GM23338 (cell line): ENCODE data around the gene ZNF783. TPM values are rescaled to one million over a fixed set of nuclear protein-coding genes. Genes with fewer than 3 reads are reported as not detected.

Source experiments
- ATAC-seq: fragments of 200-7000 bp; cut with Tn5 transposase; 3 replicates; pipeline ENCODE4 v1.9.1; 2020
- DNase-seq: peaks from one replicate; pipeline ENCODE4 v3.0.0-alpha.2; 2015; ENCODE audit warnings: low spot score
- H2AFZ ChIP-seq: fragments of 200-600 bp; sonication (generic); 2 replicates; pipeline ENCODE4 v1.8.0; 2016; ENCODE audit warnings: antibody characterized with exemption, mild to moderate bottlenecking, moderate library complexity
- H3F3A ChIP-seq: fragments of 200-600 bp; sonication (generic); replicated peaks from 2 replicates; pipeline ENCODE4 v1.8.0; 2017; ENCODE audit warnings: antibody characterized with exemption, mixed run types, low read depth
- H3K27ac ChIP-seq: fragments of 200-600 bp; sonication (generic); 2 replicates; pipeline ENCODE4 v1.6.1; 2016; ENCODE audit warnings: low read depth
- H3K27me3 ChIP-seq: fragments of 200-600 bp; sonication (generic); 2 replicates; pipeline ENCODE4 v1.8.0; 2016; ENCODE audit warnings: mild to moderate bottlenecking, mixed run types, moderate library complexity; ENCODE audit not compliant: insufficient read depth
- H3K36me3 ChIP-seq: fragments of 200-600 bp; sonication (generic); 2 replicates; pipeline ENCODE4 v1.8.0; 2016; ENCODE audit warnings: mild to moderate bottlenecking; ENCODE audit not compliant: insufficient read depth
- H3K4me1 ChIP-seq: fragments of 200-600 bp; sonication (generic); 2 replicates; pipeline ENCODE4 v1.8.0; 2016; ENCODE audit warnings: mild to moderate bottlenecking, moderate library complexity; ENCODE audit not compliant: insufficient read depth
- H3K4me2 ChIP-seq: fragments of 200-600 bp; sonication (generic); 2 replicates; pipeline ENCODE4 v1.7.1; 2017; ENCODE audit warnings: mixed run types
- H3K4me3 ChIP-seq: fragments of 200-600 bp; sonication (generic); 2 replicates; pipeline ENCODE4 v1.6.1; 2016; ENCODE audit warnings: mixed run types
- H3K79me2 ChIP-seq: fragments of 200-600 bp; sonication (generic); replicated peaks from 2 replicates; pipeline ENCODE4 v1.8.0; 2017; ENCODE audit warnings: mild to moderate bottlenecking; ENCODE audit not compliant: insufficient read depth
- H3K9me2 ChIP-seq: fragments of 200-600 bp; sonication (generic); 2 replicates; pipeline ENCODE4 v1.8.0; 2017; ENCODE audit not compliant: insufficient read depth
- H4K20me1 ChIP-seq: fragments of 200-600 bp; sonication (generic); replicated peaks from 2 replicates; pipeline ENCODE4 v1.8.0; 2017; ENCODE audit warnings: mild to moderate bottlenecking; ENCODE audit not compliant: insufficient read depth
- H3K27ac Mint-ChIP-seq: 2 replicates; pipeline ENCODE4 v1.8.0; 2020; ENCODE audit warnings: inconsistent platforms, mild to moderate bottlenecking, moderate library complexity, mixed read lengths
- H3K27me3 Mint-ChIP-seq: 3 replicates; pipeline ENCODE4 v1.8.0; 2022; ENCODE audit warnings: low read depth, mild to moderate bottlenecking, moderate library complexity, mixed read lengths, inconsistent platforms; ENCODE audit not compliant: insufficient read depth, poor library complexity
- H3K36me3 Mint-ChIP-seq: 3 replicates; pipeline ENCODE4 v1.8.0; 2021; ENCODE audit warnings: low read depth, mild to moderate bottlenecking, inconsistent platforms, moderate library complexity, mixed read lengths
- H3K4me1 Mint-ChIP-seq: 3 replicates; pipeline ENCODE4 v1.8.0; 2020; ENCODE audit warnings: mild to moderate bottlenecking, inconsistent platforms, mixed read lengths
- H3K4me3 Mint-ChIP-seq: 3 replicates; pipeline ENCODE4 v1.8.0; 2021; ENCODE audit warnings: moderate library complexity, mild to moderate bottlenecking, inconsistent platforms, mixed read lengths
- H3K9me3 Mint-ChIP-seq: 3 replicates; pipeline ENCODE4 v1.8.0; 2020; ENCODE audit warnings: moderate library complexity, mild to moderate bottlenecking, inconsistent platforms, mixed read lengths
- CREB1 ChIP-seq: fragments of 250-450 bp; sonication (Bioruptor Pico); IDR thresholded peaks from 2 replicates; pipeline ENCODE4 v1.5.0; 2020; ENCODE audit warnings: low read depth, mild to moderate bottlenecking, moderate library complexity
- ETS1 ChIP-seq: IDR thresholded peaks from 2 replicates; pipeline ENCODE4 v1.6.1; 2016; ENCODE audit warnings: antibody characterized with exemption
- EZH2 ChIP-seq: fragments of 200-600 bp; sonication (generic); IDR thresholded peaks from one replicate; pipeline ENCODE4 v1.8.0; 2017; ENCODE audit warnings: antibody characterized with exemption, mild to moderate bottlenecking, low read depth; ENCODE audit not compliant: unreplicated experiment
- EZH2phosphoT487 ChIP-seq: fragments of 200-600 bp; sonication (generic); IDR thresholded peaks from one replicate; pipeline ENCODE4 v1.8.1; 2018; ENCODE audit warnings: antibody characterized with exemption; ENCODE audit not compliant: unreplicated experiment
- JUNB ChIP-seq: IDR thresholded peaks from one replicate; pipeline ENCODE4 v1.6.1; 2016; ENCODE audit warnings: antibody characterized with exemption; ENCODE audit not compliant: unreplicated experiment
- NANOG ChIP-seq: IDR thresholded peaks from 2 replicates; pipeline ENCODE4 v1.6.1; 2016; ENCODE audit warnings: antibody characterized with exemption, borderline replicate concordance
- POLR2AphosphoS5 ChIP-seq: IDR thresholded peaks from 2 replicates; pipeline ENCODE4 v1.6.1; 2016; ENCODE audit warnings: antibody characterized with exemption, low read depth
- STAT1 ChIP-seq: IDR thresholded peaks from one replicate; pipeline ENCODE4 v1.6.1; 2016; ENCODE audit warnings: antibody characterized with exemption; ENCODE audit not compliant: unreplicated experiment
- ZNF114 ChIP-seq: fragments of 250-450 bp; sonication (Bioruptor Pico); IDR thresholded peaks from 2 replicates; pipeline ENCODE4 v1.5.0; 2020; ENCODE audit warnings: mild to moderate bottlenecking, moderate library complexity
- ZNF331 ChIP-seq: fragments of 250-450 bp; sonication (Bioruptor Pico); IDR thresholded peaks from 2 replicates; pipeline ENCODE4 v1.5.0; 2020; ENCODE audit warnings: low read depth, mild to moderate bottlenecking, moderate library complexity
- polyA plus RNA-seq: library from polyadenylated mRNA; unstranded; fragments of >200 nt; fragmentation: Nextera tagmentation; extraction: Ambion mirVana; gene quantifications from 2 replicates; pipeline ENCODE4 v1.2.1, GENCODE V29; 2016
- total RNA-seq: library from RNA; depleted of rRNA; stranded (reverse); fragments of >200 nt; shearing (Covaris generic); gene quantifications from 2 replicates; pipeline ENCODE4 v1.2.3, GENCODE V29; 2014
- TF ChIP-seq, protein P1 (sequence below): fragments of 250-450 bp; sonication (Bioruptor Pico); IDR thresholded peaks from 2 replicates; pipeline ENCODE4 v1.5.0; 2020; ENCODE audit warnings: mild to moderate bottlenecking, moderate library complexity
- TF ChIP-seq, protein P2 (sequence below): IDR thresholded peaks from one replicate; pipeline ENCODE4 v1.6.1; 2018; ENCODE audit warnings: antibody characterized with exemption; ENCODE audit not compliant: unreplicated experiment
- TF ChIP-seq, protein P3 (sequence below), 2 experiments: fragments of 200-600 bp in 1 of 2; sonication (generic) in 1 of 2; conservative IDR thresholded peaks; 2 replicates each; pipeline versions ENCODE4 v1.5.1 to v1.6.1; 2016 to 2017; ENCODE audit warnings: antibody characterized with exemption in 2 of 2, low read depth in 2 of 2, mild to moderate bottlenecking in 2 of 2, moderate library complexity in 1 of 2

Gene ZNF783
- total and polyA plus RNA-seq, 2 experiments from 2014 or later, result 2.1 to 9.0 TPM

GRCh38 chr7:149283321-149283720 is 21.3 kb downstream of the ZNF783 start:
- H3K27me3 Mint-ChIP-seq, result peaks cover 10% of the 10 kb centered on the region

More at GRCh38 chr7:149283321-149283720, 21.3 kb downstream of the ZNF783 start:
- H3K9me2 ChIP-seq, result no peaks in the 10 kb centered on the region
- H3F3A ChIP-seq, result 0 out of 2 replicates have a peak, but pooled peaks cover 10% of the 10 kb centered on the region
- no peak overlapping the region for H3K4me2 ChIP-seq
- DNase-seq, result no peak
- no peaks in the 10 kb centered on the region; the same call in 2 of the 3 replicates for H3K9me3 Mint-ChIP-seq
- H4K20me1 ChIP-seq, result no peaks in the 10 kb centered on the region
- TF ChIP-seq ZNF331 (CRISPR knock-in tag), result no peak
- no peak for TF ChIP-seq CREB1 (CRISPR knock-in tag)
- TF ChIP-seq, protein P1, sequence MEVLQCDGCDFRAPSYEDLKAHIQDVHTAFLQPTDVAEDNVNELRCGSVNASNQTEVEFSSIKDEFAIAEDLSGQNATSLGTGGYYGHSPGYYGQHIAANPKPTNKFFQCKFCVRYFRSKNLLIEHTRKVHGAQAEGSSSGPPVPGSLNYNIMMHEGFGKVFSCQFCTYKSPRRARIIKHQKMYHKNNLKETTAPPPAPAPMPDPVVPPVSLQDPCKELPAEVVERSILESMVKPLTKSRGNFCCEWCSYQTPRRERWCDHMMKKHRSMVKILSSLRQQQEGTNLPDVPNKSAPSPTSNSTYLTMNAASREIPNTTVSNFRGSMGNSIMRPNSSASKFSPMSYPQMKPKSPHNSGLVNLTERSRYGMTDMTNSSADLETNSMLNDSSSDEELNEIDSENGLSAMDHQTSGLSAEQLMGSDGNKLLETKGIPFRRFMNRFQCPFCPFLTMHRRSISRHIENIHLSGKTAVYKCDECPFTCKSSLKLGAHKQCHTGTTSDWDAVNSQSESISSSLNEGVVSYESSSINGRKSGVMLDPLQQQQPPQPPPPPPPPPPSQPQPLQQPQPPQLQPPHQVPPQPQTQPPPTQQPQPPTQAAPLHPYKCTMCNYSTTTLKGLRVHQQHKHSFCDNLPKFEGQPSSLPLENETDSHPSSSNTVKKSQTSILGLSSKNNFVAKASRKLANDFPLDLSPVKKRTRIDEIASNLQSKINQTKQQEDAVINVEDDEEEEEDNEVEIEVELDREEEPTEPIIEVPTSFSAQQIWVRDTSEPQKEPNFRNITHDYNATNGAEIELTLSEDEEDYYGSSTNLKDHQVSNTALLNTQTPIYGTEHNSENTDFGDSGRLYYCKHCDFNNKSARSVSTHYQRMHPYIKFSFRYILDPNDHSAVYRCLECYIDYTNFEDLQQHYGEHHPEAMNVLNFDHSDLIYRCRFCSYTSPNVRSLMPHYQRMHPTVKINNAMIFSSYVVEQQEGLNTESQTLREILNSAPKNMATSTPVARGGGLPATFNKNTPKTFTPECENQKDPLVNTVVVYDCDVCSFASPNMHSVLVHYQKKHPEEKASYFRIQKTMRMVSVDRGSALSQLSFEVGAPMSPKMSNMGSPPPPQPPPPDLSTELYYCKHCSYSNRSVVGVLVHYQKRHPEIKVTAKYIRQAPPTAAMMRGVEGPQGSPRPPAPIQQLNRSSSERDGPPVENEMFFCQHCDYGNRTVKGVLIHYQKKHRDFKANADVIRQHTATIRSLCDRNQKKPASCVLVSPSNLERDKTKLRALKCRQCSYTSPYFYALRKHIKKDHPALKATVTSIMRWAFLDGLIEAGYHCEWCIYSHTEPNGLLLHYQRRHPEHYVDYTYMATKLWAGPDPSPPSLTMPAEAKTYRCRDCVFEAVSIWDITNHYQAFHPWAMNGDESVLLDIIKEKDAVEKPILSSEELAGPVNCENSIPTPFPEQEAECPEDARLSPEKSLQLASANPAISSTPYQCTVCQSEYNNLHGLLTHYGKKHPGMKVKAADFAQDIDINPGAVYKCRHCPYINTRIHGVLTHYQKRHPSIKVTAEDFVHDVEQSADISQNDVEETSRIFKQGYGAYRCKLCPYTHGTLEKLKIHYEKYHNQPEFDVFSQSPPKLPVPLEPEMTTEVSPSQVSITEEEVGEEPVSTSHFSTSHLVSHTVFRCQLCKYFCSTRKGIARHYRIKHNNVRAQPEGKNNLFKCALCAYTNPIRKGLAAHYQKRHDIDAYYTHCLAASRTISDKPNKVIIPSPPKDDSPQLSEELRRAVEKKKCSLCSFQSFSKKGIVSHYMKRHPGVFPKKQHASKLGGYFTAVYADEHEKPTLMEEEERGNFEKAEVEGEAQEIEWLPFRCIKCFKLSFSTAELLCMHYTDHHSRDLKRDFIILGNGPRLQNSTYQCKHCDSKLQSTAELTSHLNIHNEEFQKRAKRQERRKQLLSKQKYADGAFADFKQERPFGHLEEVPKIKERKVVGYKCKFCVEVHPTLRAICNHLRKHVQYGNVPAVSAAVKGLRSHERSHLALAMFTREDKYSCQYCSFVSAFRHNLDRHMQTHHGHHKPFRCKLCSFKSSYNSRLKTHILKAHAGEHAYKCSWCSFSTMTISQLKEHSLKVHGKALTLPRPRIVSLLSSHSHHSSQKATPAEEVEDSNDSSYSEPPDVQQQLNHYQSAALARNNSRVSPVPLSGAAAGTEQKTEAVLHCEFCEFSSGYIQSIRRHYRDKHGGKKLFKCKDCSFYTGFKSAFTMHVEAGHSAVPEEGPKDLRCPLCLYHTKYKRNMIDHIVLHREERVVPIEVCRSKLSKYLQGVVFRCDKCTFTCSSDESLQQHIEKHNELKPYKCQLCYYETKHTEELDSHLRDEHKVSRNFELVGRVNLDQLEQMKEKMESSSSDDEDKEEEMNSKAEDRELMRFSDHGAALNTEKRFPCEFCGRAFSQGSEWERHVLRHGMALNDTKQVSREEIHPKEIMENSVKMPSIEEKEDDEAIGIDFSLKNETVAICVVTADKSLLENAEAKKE (CRISPR knock-in tag), result no peak
- no peak for TF ChIP-seq EZH2
- TF ChIP-seq STAT1, result no peak
- no peak for TF ChIP-seq NANOG
- TF ChIP-seq, protein P2, sequence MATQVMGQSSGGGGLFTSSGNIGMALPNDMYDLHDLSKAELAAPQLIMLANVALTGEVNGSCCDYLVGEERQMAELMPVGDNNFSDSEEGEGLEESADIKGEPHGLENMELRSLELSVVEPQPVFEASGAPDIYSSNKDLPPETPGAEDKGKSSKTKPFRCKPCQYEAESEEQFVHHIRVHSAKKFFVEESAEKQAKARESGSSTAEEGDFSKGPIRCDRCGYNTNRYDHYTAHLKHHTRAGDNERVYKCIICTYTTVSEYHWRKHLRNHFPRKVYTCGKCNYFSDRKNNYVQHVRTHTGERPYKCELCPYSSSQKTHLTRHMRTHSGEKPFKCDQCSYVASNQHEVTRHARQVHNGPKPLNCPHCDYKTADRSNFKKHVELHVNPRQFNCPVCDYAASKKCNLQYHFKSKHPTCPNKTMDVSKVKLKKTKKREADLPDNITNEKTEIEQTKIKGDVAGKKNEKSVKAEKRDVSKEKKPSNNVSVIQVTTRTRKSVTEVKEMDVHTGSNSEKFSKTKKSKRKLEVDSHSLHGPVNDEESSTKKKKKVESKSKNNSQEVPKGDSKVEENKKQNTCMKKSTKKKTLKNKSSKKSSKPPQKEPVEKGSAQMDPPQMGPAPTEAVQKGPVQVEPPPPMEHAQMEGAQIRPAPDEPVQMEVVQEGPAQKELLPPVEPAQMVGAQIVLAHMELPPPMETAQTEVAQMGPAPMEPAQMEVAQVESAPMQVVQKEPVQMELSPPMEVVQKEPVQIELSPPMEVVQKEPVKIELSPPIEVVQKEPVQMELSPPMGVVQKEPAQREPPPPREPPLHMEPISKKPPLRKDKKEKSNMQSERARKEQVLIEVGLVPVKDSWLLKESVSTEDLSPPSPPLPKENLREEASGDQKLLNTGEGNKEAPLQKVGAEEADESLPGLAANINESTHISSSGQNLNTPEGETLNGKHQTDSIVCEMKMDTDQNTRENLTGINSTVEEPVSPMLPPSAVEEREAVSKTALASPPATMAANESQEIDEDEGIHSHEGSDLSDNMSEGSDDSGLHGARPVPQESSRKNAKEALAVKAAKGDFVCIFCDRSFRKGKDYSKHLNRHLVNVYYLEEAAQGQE, result no peak
- TF ChIP-seq, protein P3, sequence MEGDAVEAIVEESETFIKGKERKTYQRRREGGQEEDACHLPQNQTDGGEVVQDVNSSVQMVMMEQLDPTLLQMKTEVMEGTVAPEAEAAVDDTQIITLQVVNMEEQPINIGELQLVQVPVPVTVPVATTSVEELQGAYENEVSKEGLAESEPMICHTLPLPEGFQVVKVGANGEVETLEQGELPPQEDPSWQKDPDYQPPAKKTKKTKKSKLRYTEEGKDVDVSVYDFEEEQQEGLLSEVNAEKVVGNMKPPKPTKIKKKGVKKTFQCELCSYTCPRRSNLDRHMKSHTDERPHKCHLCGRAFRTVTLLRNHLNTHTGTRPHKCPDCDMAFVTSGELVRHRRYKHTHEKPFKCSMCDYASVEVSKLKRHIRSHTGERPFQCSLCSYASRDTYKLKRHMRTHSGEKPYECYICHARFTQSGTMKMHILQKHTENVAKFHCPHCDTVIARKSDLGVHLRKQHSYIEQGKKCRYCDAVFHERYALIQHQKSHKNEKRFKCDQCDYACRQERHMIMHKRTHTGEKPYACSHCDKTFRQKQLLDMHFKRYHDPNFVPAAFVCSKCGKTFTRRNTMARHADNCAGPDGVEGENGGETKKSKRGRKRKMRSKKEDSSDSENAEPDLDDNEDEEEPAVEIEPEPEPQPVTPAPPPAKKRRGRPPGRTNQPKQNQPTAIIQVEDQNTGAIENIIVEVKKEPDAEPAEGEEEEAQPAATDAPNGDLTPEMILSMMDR (conservative IDR thresholded peaks at IDR 0.05; ENCODE audit: low read depth in 2 of 2), result no peak
- no peak for TF ChIP-seq JUNB
- no peak for TF ChIP-seq POLR2AphosphoS5
- TF ChIP-seq ETS1, result no peak
- TF ChIP-seq EZH2phosphoT487, result no peak
- TF ChIP-seq ZNF114 (CRISPR knock-in tag), result no peak
- no peak for ATAC-seq
- H2AFZ ChIP-seq, result no peak overlapping the region
- peaks cover 3% of the 10 kb centered on the region for H3K4me1 ChIP-seq
- H3K4me1 Mint-ChIP-seq, result peaks cover 28% of the 10 kb centered on the region
- H3K27me3 ChIP-seq, result peaks cover 5% of the 10 kb centered on the region; the same call in 1 of the 2 replicates
- no peaks in the 10 kb centered on the region for H3K36me3 ChIP-seq
- H3K79me2 ChIP-seq, result no peaks in the 10 kb centered on the region
- peaks cover 27% of the 10 kb centered on the region for H3K36me3 Mint-ChIP-seq
- H3K4me3 Mint-ChIP-seq, result no peak overlapping the region
- no peak overlapping the region for H3K27ac Mint-ChIP-seq
- H3K27ac ChIP-seq, result no peak overlapping the region
- no peak overlapping the region for H3K4me3 ChIP-seq
